ENCODE measurements around the gene GPR50.

DNA sequence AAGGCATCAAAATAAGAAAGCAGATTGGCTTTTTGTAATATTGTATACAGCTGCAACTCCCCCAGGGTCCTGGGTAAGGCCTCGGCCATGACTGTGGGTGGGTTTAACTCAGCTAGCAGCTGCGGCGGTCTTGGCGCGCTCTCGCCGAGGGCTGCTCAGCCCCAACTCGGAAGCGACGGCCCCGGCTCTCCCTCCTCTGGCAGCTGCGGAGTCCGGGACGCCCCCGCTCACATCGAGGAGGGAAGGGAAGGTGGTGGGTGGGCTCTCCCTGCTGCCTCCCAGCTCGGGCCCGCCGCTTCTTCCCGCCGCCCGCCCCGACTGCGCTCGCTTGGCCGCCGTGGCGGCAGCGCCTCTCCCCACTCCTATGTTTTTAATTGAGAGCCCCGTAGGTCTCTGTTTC, 51.2 kb downstream of the GPR50 start:
- TF ChIP-seq, protein P1, sequence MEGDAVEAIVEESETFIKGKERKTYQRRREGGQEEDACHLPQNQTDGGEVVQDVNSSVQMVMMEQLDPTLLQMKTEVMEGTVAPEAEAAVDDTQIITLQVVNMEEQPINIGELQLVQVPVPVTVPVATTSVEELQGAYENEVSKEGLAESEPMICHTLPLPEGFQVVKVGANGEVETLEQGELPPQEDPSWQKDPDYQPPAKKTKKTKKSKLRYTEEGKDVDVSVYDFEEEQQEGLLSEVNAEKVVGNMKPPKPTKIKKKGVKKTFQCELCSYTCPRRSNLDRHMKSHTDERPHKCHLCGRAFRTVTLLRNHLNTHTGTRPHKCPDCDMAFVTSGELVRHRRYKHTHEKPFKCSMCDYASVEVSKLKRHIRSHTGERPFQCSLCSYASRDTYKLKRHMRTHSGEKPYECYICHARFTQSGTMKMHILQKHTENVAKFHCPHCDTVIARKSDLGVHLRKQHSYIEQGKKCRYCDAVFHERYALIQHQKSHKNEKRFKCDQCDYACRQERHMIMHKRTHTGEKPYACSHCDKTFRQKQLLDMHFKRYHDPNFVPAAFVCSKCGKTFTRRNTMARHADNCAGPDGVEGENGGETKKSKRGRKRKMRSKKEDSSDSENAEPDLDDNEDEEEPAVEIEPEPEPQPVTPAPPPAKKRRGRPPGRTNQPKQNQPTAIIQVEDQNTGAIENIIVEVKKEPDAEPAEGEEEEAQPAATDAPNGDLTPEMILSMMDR (IDR thresholded peaks at IDR 0.05 in 4 of 5, conservative IDR thresholded peaks at IDR 0.05 in 1 of 5): no peak
- no peak for TF ChIP-seq POLR2A (IDR thresholded peaks at IDR 0.05)
